Immature natural killer cell (primary cell): Measurements from ENCODE around the gene WBP2. TPM values are rescaled to one million over a fixed set of nuclear protein-coding genes. Genes with fewer than 3 reads are reported as not detected.
"Not testable (repeated sequence)": the region's sequence is repeated elsewhere in the genome, so short reads cannot be mapped to it uniquely, and the experiment has no call there.

Experiments
- DNase-seq, 3 donors: peaks; one replicate each; pipeline ENCODE4 v3.0.0; 2022; ENCODE audit warnings: mixed read lengths in 1 of 3
- H3K27ac Mint-ChIP-seq, 6 donors: one replicate each; pipeline ENCODE4 v1.8.0; 2020; ENCODE audit warnings: mixed read lengths in 6 of 6, mild to moderate bottlenecking in 5 of 6, inconsistent platforms in 4 of 6, moderate library complexity in 3 of 6
- H3K27me3 Mint-ChIP-seq, 3 donors: one replicate each; pipeline ENCODE4 v1.8.0; 2020 to 2021; ENCODE audit warnings: low read depth in 3 of 3, mild to moderate bottlenecking in 3 of 3, mixed read lengths in 3 of 3, moderate library complexity in 3 of 3, inconsistent platforms in 1 of 3
- H3K36me3 Mint-ChIP-seq, 3 donors: one replicate each; pipeline ENCODE4 v1.8.0; 2020; ENCODE audit warnings: mixed read lengths in 3 of 3, inconsistent platforms in 2 of 3, mild to moderate bottlenecking in 2 of 3
- H3K4me1 Mint-ChIP-seq, 2 donors: one replicate each; pipeline ENCODE4 v1.8.0; 2020; ENCODE audit warnings: inconsistent platforms in 2 of 2, mild to moderate bottlenecking in 2 of 2, mixed read lengths in 2 of 2, moderate library complexity in 1 of 2
- H3K4me3 Mint-ChIP-seq, 5 donors: one replicate each; pipeline ENCODE4 v1.8.0; 2020; ENCODE audit warnings: mild to moderate bottlenecking in 5 of 5, mixed read lengths in 5 of 5, inconsistent platforms in 3 of 5, moderate library complexity in 3 of 5
- H3K9me3 Mint-ChIP-seq, 6 donors: one replicate each; pipeline ENCODE4 v1.8.0; 2020; ENCODE audit warnings: mild to moderate bottlenecking in 6 of 6, mixed read lengths in 6 of 6, inconsistent platforms in 4 of 6, moderate library complexity in 3 of 6
- polyA plus RNA-seq, 3 donors: library from polyadenylated mRNA; unstranded; fragments of 300-500 nt; fragmentation: Illumina TruSeq; gene quantifications; one replicate each; pipeline ENCODE4 v1.2.3, GENCODE V29; 2021

Gene WBP2
- polyA plus RNA-seq, 3 donors from 2014 or later, result 51.2 to 85.8 (median 69.1) TPM

GRCh38 chr17:75878174-75878998, 23.3 kb upstream of the WBP2 start, which contains the start of gene TRIM47:
Gene TRIM47, minus strand, starts transcription at chr17:75878581. Its CDS starts 33 bp downstream, at chr17:75878548.
- Mint-ChIP-seq H3K27me3 (peaks cover 9 to 13% (median 10%) of the 10 kb centered on the region in 3 donors), H3K9me3 (no peaks in the 10 kb centered on the region), H3K36me3 (no peaks in the 10 kb centered on the region), H3K4me3 (peak within 1 kb of the TSS; percentile 70 to 83 (median 71)), H3K27ac (peak within 1 kb of the TSS in 2 of 6 donors; percentile 34 to 58), H3K4me1 (peaks cover 24 to 27% of the 10 kb centered on the region in 2 donors)
- DNase-seq, result peak in 1 of 3 donors; percentile 24

GRCh38 chr17:75877752-75878173, 22.6 kb upstream of the WBP2 start:
- H3K36me3 Mint-ChIP-seq, result no peaks in the 10 kb centered on the region
- DNase-seq, result peak; percentile 55 to 68 (median 59)
- H3K4me3 Mint-ChIP-seq, result peak overlapping the region; percentile 68 to 83 (median 71)
- H3K9me3 Mint-ChIP-seq, result no peaks in the 10 kb centered on the region
- peaks cover 24 to 27% of the 10 kb centered on the region in 2 donors for H3K4me1 Mint-ChIP-seq
- H3K27ac Mint-ChIP-seq, result peak overlapping the region in 2 of 6 donors; percentile 34 to 58
- H3K27me3 Mint-ChIP-seq, result peaks cover 9 to 13% (median 10%) of the 10 kb centered on the region in 3 donors

- H3K9me3 Mint-ChIP-seq, result no peaks in the 10 kb centered on the region
- DNase-seq, result no peak
- no peaks in the 10 kb centered on the region for H3K36me3 Mint-ChIP-seq
- H3K4me3 Mint-ChIP-seq, result peak overlapping the region; percentile 68 to 83 (median 71)
- peaks cover 24 to 27% of the 10 kb centered on the region in 2 donors for H3K4me1 Mint-ChIP-seq
- peak overlapping the region in 3 of 6 donors; percentile 29 to 58 (median 34) for H3K27ac Mint-ChIP-seq
- H3K27me3 Mint-ChIP-seq, result peaks cover 9 to 13% (median 10%) of the 10 kb centered on the region in 3 donors
Measured at GRCh38 chr17:75876938-75877751, 22.0 kb upstream of the WBP2 start.

DNA sequence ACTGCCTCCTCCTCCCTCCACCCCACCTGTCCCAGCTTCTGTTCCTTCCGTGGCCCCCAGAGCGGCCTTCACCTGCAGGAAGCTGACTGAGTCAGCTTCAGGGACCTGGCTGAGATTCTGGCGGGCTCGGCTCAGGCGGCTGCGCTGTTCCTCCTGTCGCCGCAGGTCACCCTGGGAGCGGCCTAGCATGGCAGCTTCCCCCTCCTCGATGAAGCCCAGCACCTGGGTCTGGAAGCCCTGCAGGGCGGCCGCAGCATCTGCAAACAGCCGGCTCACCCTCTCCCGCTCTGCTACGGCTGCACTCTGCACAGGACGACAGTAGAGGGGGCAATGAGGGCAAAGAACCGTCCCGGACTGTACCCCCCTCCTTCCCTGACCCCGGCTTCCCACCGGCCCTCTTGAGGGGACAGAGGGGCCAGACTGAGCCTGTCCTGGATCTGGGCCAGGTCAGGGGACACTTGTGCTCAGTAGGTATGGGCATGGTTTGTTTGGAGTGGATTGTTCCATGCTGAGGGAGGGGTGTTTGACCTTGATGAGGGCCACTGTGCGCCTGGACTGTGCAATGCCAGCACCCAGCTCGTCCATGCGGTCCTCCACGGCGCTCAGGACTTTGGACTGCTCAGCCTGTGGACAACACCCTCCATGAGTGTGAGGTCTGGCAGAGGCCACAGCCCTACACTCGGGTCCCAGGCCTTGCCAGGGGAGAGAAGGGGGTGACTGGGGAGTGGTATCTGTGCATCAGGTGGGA, 21.2 kb upstream of the WBP2 start:
- DNase-seq, result peak in 2 of 3 donors; percentile 20 to 26
- H3K27me3 Mint-ChIP-seq, result peaks cover 6 to 13% (median 9%) of the 10 kb centered on the region in 3 donors
- peaks cover 23 to 24% of the 10 kb centered on the region in 2 donors for H3K4me1 Mint-ChIP-seq
- peak overlapping the region in 3 of 6 donors; percentile 31 to 62 (median 53) for H3K27ac Mint-ChIP-seq
- no peaks in the 10 kb centered on the region for H3K9me3 Mint-ChIP-seq
- H3K4me3 Mint-ChIP-seq, result peak overlapping the region; percentile 29 to 77 (median 62)
- H3K36me3 Mint-ChIP-seq, result no peaks in the 10 kb centered on the region

DNA sequence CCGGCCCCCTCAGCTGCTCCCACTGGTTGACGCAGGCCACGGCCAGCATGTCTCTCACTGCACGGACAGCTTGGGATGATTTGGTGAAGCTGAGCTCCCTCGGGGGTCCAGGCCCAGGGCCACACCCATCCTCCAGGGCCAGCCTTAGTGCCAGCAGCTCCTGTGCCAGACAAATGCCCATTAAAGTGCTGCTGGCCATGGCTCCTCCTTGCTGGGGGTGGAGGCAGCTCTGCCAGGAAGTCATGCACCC, 20.7 kb upstream of the WBP2 start:
- H3K27me3 Mint-ChIP-seq, result peaks cover 6 to 13% (median 9%) of the 10 kb centered on the region in 3 donors
- H3K9me3 Mint-ChIP-seq, result no peaks in the 10 kb centered on the region
- no peak for DNase-seq
- H3K4me1 Mint-ChIP-seq, result peaks cover 23 to 24% of the 10 kb centered on the region in 2 donors
- no peak overlapping the region for H3K27ac Mint-ChIP-seq
- peak overlapping the region in 2 of 5 donors; percentile 62 to 68 for H3K4me3 Mint-ChIP-seq
- no peaks in the 10 kb centered on the region for H3K36me3 Mint-ChIP-seq

DNA sequence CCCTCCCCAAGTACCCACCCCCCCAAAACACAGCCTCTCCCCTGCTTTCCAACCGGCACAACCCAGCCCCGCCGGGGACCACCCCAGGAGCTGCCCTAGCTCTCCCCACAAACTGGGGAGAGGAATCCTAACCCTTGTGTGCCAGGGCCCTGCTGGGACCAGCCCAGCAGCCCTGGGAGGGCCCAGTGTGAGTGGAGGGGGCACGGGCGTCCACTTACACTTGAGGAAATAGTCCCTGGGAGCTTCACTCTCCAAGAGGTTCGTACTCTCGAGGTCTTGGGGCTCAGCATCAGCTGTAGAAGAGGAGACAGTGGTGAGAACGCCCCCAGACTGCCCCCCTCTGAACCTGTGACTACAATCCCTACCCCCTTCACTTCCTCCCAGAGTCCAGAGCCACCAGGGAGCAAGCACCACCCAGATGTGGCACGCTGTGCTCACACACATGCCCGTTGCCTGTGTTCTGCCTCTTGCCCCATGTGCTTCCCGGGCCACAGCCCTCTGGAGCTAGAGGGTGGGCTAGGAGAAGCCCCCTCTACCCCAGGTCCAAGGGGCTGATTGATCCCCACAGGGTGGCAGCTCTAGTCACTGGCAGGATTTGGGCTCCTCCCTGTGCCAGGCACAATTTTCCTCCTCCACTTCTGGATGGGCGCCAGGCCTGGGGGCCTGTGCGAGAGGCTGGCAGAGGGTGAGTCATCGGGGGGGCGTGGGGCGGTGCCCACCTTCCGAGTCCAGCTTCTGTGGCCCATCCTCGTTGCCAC, 20.2 kb upstream of the WBP2 start:
- Mint-ChIP-seq H3K36me3 (no peaks in the 10 kb centered on the region), H3K27ac (no peak overlapping the region), H3K27me3 (peaks cover 6 to 13% (median 9%) of the 10 kb centered on the region in 3 donors), H3K4me1 (peaks cover 23 to 24% of the 10 kb centered on the region in 2 donors), H3K9me3 (no peaks in the 10 kb centered on the region), H3K4me3 (no peak overlapping the region)
- DNase-seq, result no peak

- DNase-seq, result no peak
- H3K4me1 Mint-ChIP-seq, result peaks cover 23 to 24% of the 10 kb centered on the region in 2 donors
- H3K27ac Mint-ChIP-seq, result no peak overlapping the region
- H3K27me3 Mint-ChIP-seq, result peaks cover 6 to 11% (median 9%) of the 10 kb centered on the region in 3 donors
- H3K9me3 Mint-ChIP-seq, result no peaks in the 10 kb centered on the region
- H3K4me3 Mint-ChIP-seq, result no peak overlapping the region
- no peaks in the 10 kb centered on the region for H3K36me3 Mint-ChIP-seq
Measured at GRCh38 chr17:75874323-75875181, 19.4 kb upstream of the WBP2 start.

GRCh38 chr17:75873587-75874322, 18.6 kb upstream of the WBP2 start:
- Mint-ChIP-seq H3K36me3 (no peaks in the 10 kb centered on the region), H3K9me3 (no peaks in the 10 kb centered on the region), H3K4me1 (peaks cover 21 to 23% of the 10 kb centered on the region in 2 donors), H3K4me3 (no peak overlapping the region), H3K27me3 (peaks cover 2 to 5% (median 3%) of the 10 kb centered on the region in 3 donors), H3K27ac (no peak overlapping the region)
- DNase-seq, result no peak

GRCh38 chr17:75872434-75873351, 17.6 kb upstream of the WBP2 start:
- no peaks in the 10 kb centered on the region for H3K9me3 Mint-ChIP-seq
- peaks cover 18 to 19% of the 10 kb centered on the region in 2 donors for H3K4me1 Mint-ChIP-seq
- peak overlapping the region in 1 of 6 donors; percentile 55 for H3K27ac Mint-ChIP-seq
- no peaks in the 10 kb centered on the region for H3K36me3 Mint-ChIP-seq
- H3K27me3 Mint-ChIP-seq, result peaks cover 0 to 5% (median 2%) of the 10 kb centered on the region in 3 donors
- DNase-seq, result peak in 1 of 3 donors; percentile 30
- no peak overlapping the region for H3K4me3 Mint-ChIP-seq

- not testable (repeated sequence) for H3K9me3 Mint-ChIP-seq, H3K36me3 Mint-ChIP-seq, H3K27ac Mint-ChIP-seq, H3K4me1 Mint-ChIP-seq, H3K27me3 Mint-ChIP-seq, DNase-seq, H3K4me3 Mint-ChIP-seq
Measured at GRCh38 chr17:75870228-75870627, 15.1 kb upstream of the WBP2 start.
